NCI-H146 treated with DMSO at 0.1 percent for 48 hours (cell line): ENCODE measurements around the gene MMP3.

Source experiments
- DNase-seq: peaks from one replicate; lab custom pipeline; 2025; ENCODE audit not compliant: unreplicated experiment; lab: John Stamatoyannopoulos, UW

Gene MMP3

DNA sequence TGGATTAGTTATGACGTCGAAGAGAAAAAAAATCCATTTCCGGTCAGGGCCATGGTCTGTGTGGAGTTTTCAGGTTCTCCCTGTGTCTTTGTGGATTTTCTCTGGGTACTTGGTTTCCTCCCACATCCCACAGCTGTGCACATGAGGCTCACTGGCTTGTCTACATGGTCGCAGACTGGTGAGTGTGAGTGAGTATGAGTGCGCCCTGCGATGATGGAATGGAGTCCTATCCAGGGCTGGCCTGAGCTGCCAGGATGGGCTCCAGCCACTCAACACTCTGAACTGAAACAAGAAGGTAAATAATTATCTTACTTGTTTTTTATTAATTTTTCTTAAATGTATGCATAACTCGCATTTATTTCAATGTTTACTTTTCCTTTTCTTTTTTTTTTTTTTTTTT is 10.8 kb downstream of the MMP3 start:
- DNase-seq, result no peak

DNA sequence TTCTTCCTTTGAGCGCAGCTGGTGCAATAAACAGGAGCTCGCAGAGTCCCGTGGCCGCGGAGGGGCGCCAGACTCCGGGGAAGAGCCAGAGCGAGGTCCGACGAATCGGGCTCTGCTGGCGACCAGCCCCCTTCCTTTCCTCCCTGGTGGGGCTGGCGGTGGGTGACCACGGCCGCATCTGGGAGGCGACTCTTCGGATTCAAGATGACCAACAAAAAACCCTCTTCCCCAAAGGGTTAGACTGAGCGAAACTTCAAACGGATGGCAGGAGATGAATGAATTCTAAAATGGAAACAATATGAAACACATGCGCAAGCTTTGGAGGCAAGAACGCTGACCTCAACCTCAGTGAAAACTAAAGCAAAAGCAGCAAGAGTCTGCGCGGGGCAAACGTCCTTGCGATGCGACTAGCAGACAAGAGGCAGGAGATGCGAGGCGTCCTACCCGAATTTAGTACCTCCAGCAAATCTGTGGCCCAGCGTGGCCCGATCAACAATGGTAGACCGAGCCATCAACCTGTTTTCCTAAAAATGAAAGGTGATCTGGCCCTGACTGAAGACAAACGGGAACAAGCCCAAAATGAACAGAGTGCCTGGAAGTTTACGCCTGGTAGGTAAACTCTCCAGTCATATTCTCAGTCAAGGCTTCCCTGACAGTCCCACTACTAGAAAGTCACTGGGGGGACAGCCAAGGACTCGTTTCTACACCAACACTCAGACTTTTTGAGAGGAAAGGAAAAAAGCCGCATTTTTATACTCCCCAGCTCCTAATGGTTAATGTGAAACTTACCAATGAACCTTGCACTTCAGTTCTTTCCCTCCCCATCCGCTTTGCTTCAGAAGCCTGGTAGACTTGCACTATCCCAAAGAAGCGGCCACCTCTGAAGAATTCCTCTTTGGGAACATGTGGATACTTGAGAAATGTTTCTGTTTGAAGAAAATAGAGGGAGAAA is 11.6 kb downstream of the MMP3 start:
- DNase-seq, result no peak

DNA sequence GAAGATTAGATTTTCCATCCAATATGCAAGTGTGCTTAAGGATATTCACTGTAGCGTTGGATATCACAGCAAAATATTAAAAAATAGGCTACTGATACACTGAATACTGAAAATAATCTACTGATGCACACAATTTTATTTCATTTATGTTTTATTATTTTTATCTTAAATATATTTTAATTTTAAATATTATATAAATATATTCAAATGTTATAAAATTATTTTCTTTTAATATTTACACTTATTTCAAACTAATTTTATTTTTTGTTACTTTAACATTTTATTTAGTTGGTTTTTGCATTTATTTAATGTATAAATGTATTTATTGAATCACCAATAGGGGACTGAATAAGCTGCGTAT is 12.3 kb downstream of the MMP3 start:
- no peak for DNase-seq

DNA sequence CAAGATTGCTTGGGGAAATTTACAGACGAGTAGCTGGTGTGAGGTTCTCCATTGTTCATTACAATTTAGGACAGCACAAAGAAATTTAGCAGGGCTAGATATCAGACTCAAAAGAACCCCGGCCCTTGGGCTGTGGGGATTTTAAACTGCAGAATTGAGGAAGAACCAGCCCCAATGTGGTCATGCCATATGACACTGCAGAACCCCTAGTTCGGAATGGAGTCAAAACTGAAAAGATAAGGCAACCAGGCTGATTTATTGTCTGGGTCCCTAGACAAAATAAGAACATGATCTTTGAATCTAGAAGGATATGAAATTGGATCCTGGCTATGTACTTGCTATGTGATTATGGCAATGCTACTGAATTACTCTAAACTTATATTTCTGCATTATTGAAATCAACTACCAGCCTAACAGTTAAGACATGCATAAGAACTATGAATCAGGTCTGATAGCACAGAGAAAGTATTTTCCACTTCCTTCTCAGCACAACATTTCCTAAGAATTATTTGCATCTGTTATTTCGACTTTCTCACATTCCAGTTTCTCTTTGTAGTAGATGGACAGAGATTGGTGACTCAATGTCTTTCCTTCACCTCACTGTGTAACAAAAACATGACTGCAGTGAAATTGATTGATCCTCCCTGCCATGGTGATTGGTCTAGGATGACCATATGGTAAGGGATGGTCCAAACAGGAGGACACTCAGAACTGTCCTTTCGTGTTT is 13.2 kb downstream of the MMP3 start:
- DNase-seq, result no peak

DNA sequence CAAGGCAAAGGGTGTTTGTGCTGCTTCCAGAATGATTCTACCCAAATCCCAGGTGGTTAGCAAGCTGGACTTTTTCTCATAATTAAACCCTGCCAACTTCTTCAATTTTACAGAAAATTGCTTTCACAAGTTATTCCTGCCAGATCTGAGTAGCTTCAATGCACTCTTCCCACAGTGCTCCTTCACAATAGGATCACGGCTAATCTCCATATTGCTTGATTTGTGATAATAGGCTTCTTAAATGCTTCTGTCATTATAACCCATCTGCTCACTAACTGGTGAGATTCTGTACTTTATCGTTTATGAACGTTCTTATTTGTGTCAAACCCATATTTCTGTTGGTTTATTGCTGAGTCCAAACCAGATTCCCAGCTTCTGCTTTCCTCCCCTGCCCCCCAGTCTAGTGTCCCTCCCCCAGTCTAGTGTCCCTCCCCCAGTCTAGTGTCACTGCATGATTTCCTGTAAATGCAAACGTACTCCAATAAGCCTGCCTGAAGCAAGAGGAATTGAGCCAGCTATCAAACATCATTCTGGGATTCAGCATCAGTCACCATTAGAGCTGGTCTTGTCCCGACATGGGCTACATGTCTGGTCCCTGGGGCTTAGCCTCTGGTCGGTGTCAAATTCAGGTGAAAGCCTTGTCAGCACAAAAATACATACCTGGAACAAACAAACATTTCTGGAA is 14.0 kb downstream of the MMP3 start:
- no peak for DNase-seq

DNA sequence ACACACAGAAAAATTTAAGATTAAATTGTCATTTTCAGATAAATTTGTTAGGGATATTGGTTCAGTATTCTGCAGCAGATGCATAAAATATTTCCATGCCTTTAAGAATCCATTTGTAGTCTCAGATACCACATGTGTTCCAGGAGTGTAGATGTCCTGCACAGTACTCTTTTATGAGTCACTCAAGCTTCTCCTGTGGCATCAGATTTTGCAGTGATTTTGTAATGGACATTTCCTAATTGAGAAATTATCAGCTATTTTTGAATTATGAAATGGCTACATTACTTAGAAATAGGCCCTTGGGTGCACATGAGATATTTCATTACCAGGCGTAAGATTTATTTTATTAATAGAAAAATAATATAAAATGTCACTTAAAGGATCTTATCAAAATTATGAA is 18.9 kb downstream of the MMP3 start:
- DNase-seq, result no peak

DNA sequence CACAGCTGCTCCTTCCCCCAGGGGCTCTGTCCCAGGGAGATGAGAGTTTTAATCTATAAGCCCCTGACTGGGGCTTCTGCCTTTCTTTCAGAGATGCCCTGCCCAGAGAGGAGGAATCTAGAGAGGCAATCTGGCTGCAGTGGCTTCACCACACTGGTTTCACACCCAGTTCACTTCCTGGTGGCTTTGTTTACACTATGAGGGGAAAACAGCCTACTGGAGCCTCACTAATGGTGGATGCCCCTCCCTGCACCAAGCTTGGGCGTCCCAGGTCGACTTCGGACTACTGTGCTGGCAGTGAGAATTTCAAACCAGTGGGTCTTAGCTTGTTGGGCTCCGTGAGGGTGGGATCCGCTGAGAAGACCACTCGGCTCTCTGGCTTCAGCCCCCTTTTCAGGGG is 23.9 kb downstream of the MMP3 start:
- no peak for DNase-seq

DNA sequence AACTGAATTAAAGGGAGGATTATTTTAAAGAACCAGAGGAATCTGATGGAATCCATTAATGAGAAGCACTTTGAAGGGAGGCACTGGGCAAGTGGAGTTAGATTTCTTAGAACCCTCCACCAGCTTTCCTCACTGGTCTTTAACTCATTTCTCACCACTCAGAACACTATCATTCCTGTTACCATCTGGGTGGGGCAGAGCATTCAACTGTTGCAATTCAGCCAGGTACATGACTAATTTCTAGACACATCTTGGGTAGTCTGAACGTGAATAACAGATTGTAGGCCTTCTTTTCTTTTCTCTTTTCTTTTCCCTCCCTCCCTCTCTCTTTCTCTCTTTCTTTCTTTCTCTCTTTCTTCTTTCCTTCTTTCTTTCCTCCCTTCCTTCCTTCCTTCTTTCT is 29.9 kb downstream of the MMP3 start:
- no peak for DNase-seq

DNA sequence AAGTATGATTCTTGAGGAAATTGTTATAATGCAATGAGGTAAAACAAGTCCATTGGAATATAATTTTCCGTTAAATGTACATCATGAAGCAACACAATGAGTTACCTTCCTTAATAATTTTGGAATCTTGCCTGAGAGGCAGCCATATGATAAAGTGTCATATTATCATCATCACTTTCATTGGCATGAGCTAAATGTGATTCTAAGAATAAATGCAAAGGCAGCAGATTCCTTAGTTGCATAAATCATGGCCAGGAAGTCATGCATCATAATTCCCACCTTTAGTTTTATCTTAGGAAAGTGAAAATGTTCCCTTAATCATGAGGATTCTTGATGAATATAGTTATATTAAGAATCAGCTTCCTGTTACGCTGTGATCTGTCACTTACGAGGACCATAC is 31.2 kb downstream of the MMP3 start:
- no peak for DNase-seq

DNA sequence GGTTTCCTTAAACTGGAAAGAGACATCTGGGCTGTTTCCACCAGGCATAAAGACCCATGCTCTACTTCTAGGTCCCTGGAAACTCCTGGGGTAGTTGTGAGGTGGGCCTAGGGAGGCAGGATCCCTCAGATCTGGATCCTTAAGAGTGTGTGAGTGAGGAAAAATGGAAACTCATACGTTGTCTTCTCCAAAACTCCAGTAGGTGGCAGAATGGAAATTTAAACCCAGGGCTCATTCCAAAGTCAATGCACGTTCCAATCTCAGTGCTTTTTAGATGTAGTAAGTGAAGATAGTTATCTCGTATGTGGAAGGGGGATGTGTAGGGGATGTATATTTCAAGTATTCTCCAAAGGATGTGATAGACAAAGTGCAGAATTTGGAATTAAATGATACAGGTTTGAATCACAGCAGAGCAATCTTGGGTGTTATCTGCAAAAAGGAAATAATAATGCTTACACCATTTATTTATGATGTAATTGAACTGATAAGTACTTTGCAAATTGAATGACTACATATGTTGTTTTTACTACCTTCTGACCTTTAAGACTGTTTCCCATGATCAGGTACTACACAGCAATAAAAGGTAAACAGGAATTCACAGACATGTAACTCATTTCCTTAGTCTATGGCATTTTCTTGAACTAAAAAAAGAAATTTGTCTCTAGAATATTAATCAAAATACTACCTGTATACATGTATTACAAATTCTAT is 32.3 kb downstream of the MMP3 start:
- no peak for DNase-seq

DNA sequence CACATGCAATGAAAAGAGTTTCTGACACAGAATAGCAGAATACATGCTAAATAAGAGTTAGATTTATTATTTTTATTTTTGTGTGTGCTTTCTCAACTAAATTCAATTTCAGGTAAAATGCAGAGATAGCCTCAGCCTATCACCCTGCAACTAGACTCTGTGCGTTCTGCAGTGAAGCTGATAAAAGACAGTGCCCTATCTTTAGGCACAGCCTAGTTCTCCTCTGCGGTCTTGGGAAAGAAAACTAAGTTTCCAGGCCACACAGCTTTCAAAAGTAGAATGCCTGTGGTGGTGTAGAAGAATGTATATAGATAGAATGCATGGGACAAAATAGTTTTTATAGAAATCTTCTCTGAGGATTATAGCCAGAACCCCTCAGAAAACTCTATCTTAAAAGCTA is 33.4 kb downstream of the MMP3 start:
- no peak for DNase-seq

DNA sequence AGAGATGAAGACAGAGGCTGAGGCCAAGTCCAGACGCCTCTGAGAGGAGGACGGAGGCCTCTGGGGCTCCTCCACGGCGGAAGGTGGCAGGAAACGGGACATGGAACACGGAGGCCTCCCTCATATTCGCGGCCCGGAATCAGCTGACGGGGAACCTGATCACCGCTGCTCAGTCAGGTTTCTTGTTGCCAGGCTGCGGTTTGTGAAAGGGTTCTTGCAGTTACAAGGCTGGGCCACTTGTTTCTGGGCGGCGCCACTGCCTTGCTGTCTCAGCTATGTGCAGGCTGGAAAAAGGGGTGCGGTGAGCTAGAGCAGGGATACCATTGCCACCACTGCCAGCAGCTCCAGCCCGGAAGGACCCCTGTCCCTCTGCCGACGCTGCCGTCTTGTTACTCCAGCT is 35.5 kb downstream of the MMP3 start:
- no peak for DNase-seq

DNA sequence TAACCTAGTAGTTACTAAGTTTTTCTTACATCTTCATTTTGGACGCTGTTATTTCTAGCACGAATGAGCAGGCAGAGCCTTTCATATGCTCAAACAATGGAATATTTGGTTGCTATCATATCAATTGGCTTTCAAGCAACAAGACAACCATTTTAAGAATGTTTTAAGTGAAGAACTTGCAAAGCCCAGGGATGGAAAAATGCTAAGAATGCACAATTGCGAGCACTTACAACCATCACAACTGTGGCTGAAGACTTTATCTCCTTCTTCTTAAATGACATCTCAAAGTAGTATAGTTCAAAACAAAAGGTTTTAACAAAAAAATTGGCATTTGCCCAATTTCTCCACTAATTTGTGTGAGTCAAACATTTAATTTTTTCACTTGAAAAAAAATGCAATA is 37.1 kb downstream of the MMP3 start:
- DNase-seq, result no peak

DNA sequence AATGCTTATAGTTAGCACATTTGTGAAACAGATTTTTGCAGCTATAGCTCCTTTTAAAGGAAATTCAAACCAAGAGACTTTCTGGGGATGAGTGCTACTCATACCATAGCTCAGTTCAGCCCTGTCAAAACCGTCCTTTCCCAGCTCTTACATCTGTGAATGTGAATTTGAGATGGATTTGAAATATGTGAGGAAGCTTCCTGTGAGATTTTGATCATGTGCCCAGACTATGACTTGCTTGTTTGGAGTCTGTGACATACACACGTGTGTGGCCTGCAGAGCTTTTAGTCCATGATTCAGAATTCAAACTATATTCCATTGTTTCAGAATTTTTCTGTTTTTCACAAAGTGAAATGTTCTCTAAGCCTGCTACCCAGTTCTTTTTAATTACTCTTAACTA is 41.1 kb downstream of the MMP3 start:
- DNase-seq, result no peak

DNA sequence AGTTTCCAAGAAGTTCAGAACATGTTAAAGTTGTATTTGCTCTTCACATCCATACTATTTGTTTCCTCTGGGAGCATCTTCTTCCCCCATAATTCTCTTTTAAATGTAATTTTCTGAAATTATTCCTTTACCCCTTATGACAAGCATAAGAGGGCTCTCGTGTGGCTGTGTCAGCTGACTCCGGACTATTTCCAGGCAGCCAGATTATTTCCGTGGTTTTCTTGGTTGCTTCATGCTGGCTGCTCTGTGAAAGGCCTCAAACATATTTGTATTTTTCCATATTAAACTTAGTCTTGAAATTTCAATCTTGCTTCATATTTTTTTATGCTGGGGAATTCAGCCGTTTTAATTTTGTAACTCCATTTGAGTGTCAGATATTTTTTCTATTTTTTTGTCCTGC is 42.6 kb downstream of the MMP3 start:
- DNase-seq, result no peak

DNA sequence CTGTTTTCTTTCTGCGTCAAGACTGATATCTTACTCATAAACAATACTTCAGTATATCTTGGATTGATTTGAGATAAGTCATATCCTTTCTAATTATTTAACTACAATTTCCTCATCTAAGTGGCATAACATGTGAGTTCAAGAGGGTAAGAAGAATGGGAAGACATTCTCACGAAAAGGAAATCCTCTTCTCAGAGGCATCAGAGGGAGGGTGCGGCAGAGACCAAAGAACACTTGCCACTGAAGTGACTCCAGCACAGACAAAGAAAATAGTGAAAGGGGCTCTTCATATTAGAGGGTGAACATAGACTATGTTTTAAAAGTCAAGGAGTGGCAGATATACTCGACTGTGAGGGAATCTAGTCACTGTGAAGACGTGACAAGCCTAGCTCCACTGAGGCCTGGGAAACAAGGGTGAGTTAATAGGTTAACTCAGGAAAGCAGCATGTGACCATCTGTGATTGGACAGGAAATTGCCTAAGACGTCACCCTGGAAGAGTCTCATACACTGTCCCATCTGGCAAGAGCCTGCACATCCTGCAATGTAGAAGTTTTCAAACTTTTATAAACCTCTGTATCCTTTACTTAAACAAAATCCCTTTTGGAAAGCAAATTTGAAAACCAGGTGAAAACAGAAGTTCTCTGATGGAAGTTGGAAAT is 43.6 kb downstream of the MMP3 start:
- DNase-seq, result no peak

DNA sequence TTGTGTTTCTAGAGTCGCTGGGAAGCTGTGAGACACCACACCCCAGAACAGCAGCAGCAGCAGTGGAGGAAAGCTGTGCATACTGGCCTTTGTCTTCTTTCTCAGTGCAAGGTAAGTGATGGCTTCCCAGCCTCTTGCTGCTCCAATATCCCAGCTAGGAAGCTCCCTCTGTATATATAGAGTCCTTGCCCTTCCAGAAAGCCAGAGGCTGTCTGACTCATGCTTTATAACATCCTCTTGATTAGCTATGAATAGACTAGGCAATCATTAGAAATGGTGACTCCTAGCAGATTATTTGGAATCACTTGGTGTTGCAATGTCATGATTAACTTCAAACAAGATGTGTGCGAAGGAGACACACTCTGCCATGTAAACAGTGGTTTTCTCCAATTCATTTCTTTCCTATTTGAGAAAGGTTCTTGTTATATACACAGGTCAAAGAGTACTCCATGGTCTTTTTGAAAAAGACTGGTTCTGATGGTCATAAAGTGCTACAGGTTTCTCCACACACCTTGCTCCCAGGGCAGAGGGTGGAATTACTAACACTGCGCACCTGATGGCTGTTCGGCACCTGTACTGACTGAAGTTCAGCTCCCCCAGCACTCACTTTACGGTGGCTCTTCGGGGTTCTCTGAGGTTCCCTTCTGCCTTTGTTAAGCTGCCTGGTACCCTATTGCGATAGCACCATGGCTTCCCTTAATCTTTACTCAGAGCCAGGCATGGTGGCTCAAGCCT is 45.2 kb downstream of the MMP3 start, which contains the start of gene MMP1:
Gene MMP1 (minus strand): TSS at position 149 of the 735 bp plus-strand sequence. CDS start 68 bp downstream, at position 81.
- DNase-seq, result no peak

DNA sequence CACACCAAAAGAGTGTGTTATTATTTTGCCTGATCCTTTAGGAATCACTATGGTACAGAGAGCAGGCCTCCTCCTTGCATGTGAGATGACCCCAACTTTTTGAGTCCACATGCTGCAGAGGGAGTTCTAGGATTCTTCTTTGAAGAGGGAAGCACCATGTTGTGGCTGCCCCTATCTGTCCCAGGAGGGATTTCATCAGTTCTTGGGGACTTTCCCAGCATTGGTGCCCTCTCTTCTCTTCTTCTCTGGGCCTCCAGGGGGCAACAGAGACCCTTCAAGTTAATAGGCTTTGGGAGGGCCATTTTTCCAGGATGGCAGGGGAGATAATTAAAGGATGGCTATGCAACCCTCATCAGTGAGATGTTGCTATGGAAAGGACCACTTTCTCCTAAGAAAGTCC is 49.0 kb downstream of the MMP3 start:
- DNase-seq, result no peak

DNA sequence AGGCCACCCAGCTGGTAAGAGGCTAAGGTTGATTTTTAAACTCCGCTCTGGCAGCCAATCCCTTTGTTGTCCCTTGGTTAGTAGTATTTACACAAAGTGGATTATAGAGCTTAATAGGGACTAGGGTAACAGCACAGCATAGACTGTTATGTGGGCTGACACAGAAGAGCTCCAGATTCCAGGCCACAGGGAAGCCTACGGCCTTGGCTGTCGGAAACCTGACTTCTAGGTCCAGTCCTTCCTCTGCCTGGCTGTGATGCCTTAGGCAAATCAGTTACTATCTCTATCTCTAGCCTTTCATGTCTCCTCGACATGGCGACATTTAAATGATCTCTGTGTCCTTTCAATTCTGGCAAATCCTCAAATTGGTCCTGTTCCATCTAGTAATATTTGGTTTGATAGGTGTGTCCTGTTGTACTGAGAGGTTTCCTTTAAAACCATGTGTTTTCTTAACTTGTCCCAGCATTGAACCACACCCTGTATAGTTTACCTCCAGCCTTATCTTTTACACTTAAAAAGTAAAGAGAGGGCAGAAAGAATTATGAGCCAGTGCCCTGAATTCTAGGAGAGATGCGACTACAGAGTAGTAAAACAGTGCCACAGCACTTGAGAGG is 49.6 kb downstream of the MMP3 start:
- no peak for DNase-seq

DNA sequence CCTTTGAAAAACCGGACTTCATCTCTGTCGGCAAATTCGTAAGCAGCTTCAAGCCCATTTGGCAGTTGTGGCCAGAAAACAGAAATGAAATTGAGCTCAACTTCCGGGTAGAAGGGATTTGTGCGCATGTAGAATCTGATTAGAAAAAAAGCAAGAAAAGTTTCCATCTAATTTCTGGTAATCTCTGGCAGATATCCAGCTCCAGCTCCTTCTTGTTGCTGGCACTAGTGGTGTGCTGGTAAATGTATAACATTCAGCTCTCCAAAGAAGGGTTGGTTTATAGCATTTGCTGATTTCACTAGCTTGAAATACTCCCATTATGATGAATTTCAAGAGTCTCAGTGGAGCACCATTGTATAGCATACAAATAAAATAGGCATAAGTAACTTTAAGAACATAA is 50.8 kb downstream of the MMP3 start:
- DNase-seq, result no peak
